Ovary (tissue), 3 donors: ENCODE data around the gene UTS2R.

Experiments
- EP300 ChIP-seq: sonication (generic); formaldehyde crosslinking; IDR thresholded peaks from one replicate; pipeline ENCODE4 v1.6.1; 2017; ENCODE audit warnings: antibody characterized with exemption
- POLR2A ChIP-seq: fragments of 450-650 bp; IDR thresholded peaks from one replicate; pipeline ENCODE4 v1.6.1; 2017; ENCODE audit warnings: antibody characterized with exemption, mild to moderate bottlenecking, moderate library complexity
- TF ChIP-seq, protein P1 (sequence below), 3 donors: fragments of 450-650 bp in 2 of 3; fragments of 200-600 bp in 1 of 3; IDR thresholded peaks; one replicate each; pipeline versions ENCODE4 v1.5.1 to v1.8.0; 2016 to 2022; ENCODE audit warnings: antibody characterized with exemption in 3 of 3, mild to moderate bottlenecking in 1 of 3
- donor health status: DM: no; HTN: no; CAD: no.

DNA sequence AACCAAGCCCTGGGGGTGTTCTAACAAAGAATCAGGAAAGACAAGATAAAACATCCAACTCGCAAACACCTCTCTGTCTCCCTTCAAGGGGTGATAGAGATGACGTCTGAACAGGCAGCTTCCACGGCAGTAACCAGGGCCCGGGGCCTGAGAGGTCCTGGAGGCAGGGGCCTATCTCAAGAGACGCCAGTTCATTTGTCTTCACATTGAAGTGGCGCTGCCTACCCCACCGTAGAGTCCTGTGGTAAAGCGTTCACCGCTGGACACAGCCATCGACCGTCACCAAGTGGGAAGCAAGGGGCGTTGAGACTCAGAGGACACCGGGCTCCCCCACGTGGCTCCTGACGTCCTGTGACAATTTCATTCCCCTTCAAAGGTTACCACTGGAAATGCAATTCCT, 21.4 kb downstream of the UTS2R start:
- TF ChIP-seq POLR2A (no peak), EP300 (no peak)
- TF ChIP-seq, protein P1, sequence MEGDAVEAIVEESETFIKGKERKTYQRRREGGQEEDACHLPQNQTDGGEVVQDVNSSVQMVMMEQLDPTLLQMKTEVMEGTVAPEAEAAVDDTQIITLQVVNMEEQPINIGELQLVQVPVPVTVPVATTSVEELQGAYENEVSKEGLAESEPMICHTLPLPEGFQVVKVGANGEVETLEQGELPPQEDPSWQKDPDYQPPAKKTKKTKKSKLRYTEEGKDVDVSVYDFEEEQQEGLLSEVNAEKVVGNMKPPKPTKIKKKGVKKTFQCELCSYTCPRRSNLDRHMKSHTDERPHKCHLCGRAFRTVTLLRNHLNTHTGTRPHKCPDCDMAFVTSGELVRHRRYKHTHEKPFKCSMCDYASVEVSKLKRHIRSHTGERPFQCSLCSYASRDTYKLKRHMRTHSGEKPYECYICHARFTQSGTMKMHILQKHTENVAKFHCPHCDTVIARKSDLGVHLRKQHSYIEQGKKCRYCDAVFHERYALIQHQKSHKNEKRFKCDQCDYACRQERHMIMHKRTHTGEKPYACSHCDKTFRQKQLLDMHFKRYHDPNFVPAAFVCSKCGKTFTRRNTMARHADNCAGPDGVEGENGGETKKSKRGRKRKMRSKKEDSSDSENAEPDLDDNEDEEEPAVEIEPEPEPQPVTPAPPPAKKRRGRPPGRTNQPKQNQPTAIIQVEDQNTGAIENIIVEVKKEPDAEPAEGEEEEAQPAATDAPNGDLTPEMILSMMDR (IDR thresholded peaks at IDR 0.05) = no peak
